Body of pancreas (tissue), 4 donors: ENCODE data around the gene GRIN2D. TPM values are rescaled to one million over a fixed set of nuclear protein-coding genes. Genes with fewer than 3 reads are reported as not detected.

Source experiments
- ATAC-seq: fragments of 150-250 bp; one replicate; pipeline ENCODE4 v1.9.1; 2016
- DNase-seq, 4 donors: peaks; one replicate each; pipeline ENCODE4 v3.0.0-alpha.2; 2019
- H3K27ac ChIP-seq, 4 donors: fragments of 200-600 bp; sonication (generic); 1 replicate in 3 of 4; 2 replicates in 1 of 4; pipeline versions ENCODE4 v1.5.1 to v1.6.1; 2016 to 2019; ENCODE audit warnings: mild to moderate bottlenecking in 1 of 4, mixed read lengths in 1 of 4, moderate library complexity in 1 of 4
- H3K27me3 ChIP-seq, 2 donors: fragments of 200-600 bp; sonication (generic); one replicate each; pipeline ENCODE4 v1.6.0; 2016; ENCODE audit warnings: mild to moderate bottlenecking in 1 of 2
- H3K36me3 ChIP-seq, 2 donors: fragments of 200-600 bp; sonication (generic); replicated peaks in 1 of 2; 2 replicates each; pipeline ENCODE4 v1.5.1; 2016; ENCODE audit warnings: low read depth in 2 of 2; ENCODE audit not compliant: insufficient read depth in 1 of 2
- H3K4me1 ChIP-seq: fragments of 200-600 bp; sonication (generic); one replicate; pipeline ENCODE4 v1.6.0; 2016
- H3K4me3 ChIP-seq, 2 donors: fragments of 200-600 bp; sonication (generic); 1 replicate in 1 of 2; 2 replicates in 1 of 2; pipeline ENCODE4 v1.5.1; 2016 to 2019
- H3K9me3 ChIP-seq, 3 donors: fragments of 200-600 bp; sonication (generic); 1 replicate in 2 of 3; 2 replicates in 1 of 3; pipeline ENCODE4 v1.5.1; 2016
- POLR2A ChIP-seq, 3 donors: fragments of 450-650 bp; IDR thresholded peaks; one replicate each; pipeline ENCODE4 v1.6.1; 2016; ENCODE audit warnings: antibody characterized with exemption in 3 of 3, mild to moderate bottlenecking in 2 of 3
- WGBS, 2 donors: methylation state at CpG; one replicate each; pipeline ENCODE4 v1.1.5; 2017; 5-methylcytosine and 5-hydroxymethylcytosine counted together
- intact Hi-C: fragments of 100-400 bp; cut with DNase I; formaldehyde crosslinking; loops from one replicate; pipeline ENCODE4 v1.15.1; 2023
- total RNA-seq, 2 donors: library from RNA; depleted of rRNA; stranded (reverse); fragments of >200 nt; gene quantifications; one replicate each; pipeline ENCODE4 v1.1.0, GENCODE V29; 2016
- TF ChIP-seq, protein P1 (sequence below), 7 experiments: fragments of 450-650 bp in 4 of 7; fragments of 200-600 bp in 3 of 7; sonication (generic) in 3 of 7; IDR thresholded peaks; one replicate each; pipeline ENCODE4 v1.5.1; 2016 to 2019; ENCODE audit warnings: antibody characterized with exemption in 7 of 7

The GRIN2D gene
- total RNA-seq, 2 donors from 2014 or later, result 0.26 to 2.0 TPM

DNA sequence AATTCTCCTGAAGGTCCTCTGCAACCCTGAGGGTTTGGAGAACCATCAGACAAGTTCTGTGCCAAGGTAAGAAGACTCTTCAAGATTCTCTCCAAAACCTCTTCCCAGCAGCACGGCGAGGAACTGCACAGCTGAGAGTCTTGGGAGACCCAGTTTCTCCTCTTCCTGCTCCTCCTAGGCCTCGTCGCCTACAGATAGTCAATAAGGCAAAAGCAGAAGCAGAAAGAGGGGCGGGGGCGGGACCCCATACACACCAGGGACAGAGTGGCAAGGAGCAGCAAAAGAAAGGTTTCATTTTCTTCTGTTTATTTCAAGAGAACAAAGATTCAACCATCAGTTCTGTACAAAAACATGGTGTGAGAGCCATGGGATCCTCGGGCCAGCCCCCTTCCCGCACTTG lies 11.2 kb upstream of the GRIN2D start:
- intact Hi-C loops, result no loop called here
- H3K4me1 ChIP-seq, result no peaks in the 10 kb centered on the region
- no peaks in the 10 kb centered on the region for H3K27me3 ChIP-seq
- ATAC-seq (no peak), DNase-seq (no peak)
- no peak overlapping the region for H3K27ac ChIP-seq
- 96 to 98% methylated on average over 8 of the region's 8 CpGs for WGBS, 2 donors
- H3K4me3 ChIP-seq, result no peak overlapping the region
- H3K9me3 ChIP-seq, result no peaks in the 10 kb centered on the region
- H3K36me3 ChIP-seq, result peaks cover 18 to 25% of the 10 kb centered on the region in 2 donors
- TF ChIP-seq, protein P1, sequence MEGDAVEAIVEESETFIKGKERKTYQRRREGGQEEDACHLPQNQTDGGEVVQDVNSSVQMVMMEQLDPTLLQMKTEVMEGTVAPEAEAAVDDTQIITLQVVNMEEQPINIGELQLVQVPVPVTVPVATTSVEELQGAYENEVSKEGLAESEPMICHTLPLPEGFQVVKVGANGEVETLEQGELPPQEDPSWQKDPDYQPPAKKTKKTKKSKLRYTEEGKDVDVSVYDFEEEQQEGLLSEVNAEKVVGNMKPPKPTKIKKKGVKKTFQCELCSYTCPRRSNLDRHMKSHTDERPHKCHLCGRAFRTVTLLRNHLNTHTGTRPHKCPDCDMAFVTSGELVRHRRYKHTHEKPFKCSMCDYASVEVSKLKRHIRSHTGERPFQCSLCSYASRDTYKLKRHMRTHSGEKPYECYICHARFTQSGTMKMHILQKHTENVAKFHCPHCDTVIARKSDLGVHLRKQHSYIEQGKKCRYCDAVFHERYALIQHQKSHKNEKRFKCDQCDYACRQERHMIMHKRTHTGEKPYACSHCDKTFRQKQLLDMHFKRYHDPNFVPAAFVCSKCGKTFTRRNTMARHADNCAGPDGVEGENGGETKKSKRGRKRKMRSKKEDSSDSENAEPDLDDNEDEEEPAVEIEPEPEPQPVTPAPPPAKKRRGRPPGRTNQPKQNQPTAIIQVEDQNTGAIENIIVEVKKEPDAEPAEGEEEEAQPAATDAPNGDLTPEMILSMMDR (IDR thresholded peaks at IDR 0.05), result no peak

DNA sequence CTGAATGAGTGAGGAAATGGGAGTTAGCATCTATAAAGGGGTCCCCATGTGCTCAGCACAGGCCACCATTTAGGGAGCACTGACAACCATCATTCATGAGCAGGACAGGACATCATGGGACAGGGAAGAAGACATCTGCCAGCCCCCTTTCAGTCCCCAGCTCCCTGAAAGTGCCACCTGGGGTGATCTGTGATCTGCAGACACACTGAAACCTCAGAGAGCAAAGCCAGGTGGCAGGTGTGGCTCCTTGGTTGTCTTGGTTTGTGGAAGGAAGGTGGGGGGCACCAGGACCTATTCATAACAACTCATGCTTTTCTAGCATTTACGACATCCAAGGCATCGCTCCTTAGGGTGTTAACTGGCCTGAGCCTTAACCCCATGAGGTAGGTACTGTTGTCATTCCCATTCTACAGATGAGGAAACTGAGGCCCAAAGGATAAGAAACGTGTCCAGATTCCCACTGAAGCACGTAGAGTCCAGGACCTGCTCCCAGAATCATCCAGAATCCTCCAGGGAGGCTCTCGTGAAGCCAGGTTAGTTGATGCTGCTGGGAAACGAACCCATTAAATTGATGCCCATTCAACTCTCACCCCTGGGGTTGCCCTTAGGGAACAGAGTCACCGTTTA lies 7.9 kb upstream of the GRIN2D start:
- Histone ChIP-seq H3K9me3 (no peaks in the 10 kb centered on the region), H3K27me3 (no peaks in the 10 kb centered on the region), H3K4me3 (no peak overlapping the region), H3K27ac (no peak overlapping the region), H3K4me1 (peaks cover 12% of the 10 kb centered on the region), H3K36me3 (peaks cover 18 to 27% of the 10 kb centered on the region in 2 donors)
- TF ChIP-seq, protein P1 (IDR thresholded peaks at IDR 0.05), result no peak
- no peak for TF ChIP-seq POLR2A (IDR thresholded peaks at IDR 0.05)
- no peak for DNase-seq
- no peak for ATAC-seq
- WGBS, 2 donors, result 88 to 89% methylated on average over 7 of the region's 7 CpGs
- intact Hi-C loops, result no loop called here

DNA sequence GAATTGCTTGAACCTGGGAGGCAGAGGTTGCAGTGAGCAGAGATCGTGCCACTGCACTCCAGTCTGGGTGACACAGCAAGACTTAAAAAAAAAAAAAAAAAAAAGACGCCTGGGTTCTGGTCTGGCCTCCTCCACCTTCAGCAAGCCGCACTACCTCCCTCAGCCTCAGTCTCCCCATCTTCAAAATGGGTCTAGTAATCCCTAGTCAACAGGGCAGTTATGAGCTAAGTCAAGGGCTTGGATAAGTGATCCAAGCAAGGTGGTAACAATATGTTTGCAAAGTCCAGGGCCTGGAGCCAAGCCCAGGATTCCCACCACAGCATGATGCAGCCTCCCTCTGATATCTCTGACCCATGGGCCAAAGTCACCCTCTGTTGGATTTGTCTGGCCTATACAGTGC lies 6.5 kb upstream of the GRIN2D start:
- H3K27ac ChIP-seq, result no peak overlapping the region
- no peaks in the 10 kb centered on the region for H3K9me3 ChIP-seq
- ATAC-seq (no peak), DNase-seq (no peak)
- H3K27me3 ChIP-seq, result no peaks in the 10 kb centered on the region
- 77 to 92% methylated on average over 3 of the region's 3 CpGs for WGBS, 2 donors
- intact Hi-C loops, result no loop called here
- no peak overlapping the region for H3K4me3 ChIP-seq
- H3K4me1 ChIP-seq, result peaks cover 16% of the 10 kb centered on the region
- H3K36me3 ChIP-seq, result peaks cover 18 to 27% of the 10 kb centered on the region in 2 donors
- no peak for TF ChIP-seq POLR2A (IDR thresholded peaks at IDR 0.05)
- TF ChIP-seq, protein P1 (IDR thresholded peaks at IDR 0.05), result no peak

DNA sequence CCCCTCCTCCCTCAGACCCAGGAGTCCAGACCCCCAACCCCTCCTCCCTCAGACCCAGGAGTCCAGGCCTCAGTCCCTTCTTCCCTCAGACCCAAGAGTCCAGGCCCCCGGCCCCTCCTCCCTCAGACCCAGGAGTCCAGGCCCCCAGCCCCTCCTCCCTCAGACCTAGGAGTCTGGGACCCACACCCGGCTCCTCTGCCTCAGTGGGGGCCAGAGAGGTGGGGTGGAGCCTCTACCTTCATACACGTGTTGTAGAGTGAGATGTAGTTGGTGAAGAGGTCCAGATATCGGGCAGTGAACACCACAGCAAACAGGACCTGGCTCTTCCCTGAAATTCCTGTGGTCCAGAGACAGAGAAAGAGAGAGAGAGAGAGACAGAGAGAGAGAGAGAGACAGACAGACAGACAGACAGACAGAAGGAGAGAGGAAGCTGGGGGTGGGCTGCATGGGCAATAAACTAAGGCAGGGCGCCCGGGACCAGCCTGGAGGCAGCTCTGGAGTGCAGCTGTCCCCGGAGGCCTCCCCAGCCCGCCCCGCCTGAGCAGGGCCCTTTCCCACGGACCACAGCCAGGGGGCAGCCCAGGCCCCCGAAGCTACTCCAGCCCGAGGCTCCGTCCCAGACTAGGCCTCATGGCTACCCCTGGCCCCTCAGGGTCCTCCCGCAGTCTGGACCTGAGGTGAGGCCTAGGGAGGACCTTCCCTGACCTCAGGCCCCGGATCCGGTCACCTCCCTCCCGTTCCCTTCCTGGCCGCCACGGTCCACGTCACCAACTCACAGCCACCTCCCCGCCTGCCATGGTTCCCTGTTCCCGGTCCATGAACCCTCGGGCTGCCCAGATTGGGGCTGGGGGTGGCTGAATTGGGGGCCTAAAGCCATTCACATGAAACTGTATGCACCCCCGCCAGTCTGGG lies 3.0 kb upstream of the GRIN2D start:
- Histone ChIP-seq H3K9me3 (no peaks in the 10 kb centered on the region), H3K4me3 (peak overlapping the region; percentile 89 to 90), H3K27me3 (peaks cover 0 to 21% of the 10 kb centered on the region in 2 donors), H3K27ac (peak overlapping the region; percentile 70 to 89 (median 87)), H3K36me3 (peaks cover 6% of the 10 kb centered on the region in 2 donors), H3K4me1 (peaks cover 30% of the 10 kb centered on the region)
- DNase-seq, result peak; percentile 68 to 72 (median 70)
- TF ChIP-seq POLR2A (IDR thresholded peaks at IDR 0.05), result peak in 2 of 3 donors; percentile 42 to 56
- TF ChIP-seq, protein P1 (IDR thresholded peaks at IDR 0.05), result peak; percentile 57 to 82 (median 67)
- intact Hi-C loops, result no loop called here
- peak; percentile 76 for ATAC-seq
- WGBS, 2 donors, result 0 to 2% methylated on average over 9 to 23 of the region's 24 CpGs
